Heart left ventricle (tissue), 13 donors: ENCODE measurements around the gene SALL2.

Experiments
- POLR2A ChIP-seq, 2 donors: fragments of 450-650 bp; IDR thresholded peaks; one replicate each; pipeline ENCODE4 v1.6.1; 2017; ENCODE audit warnings: antibody characterized with exemption in 2 of 2, mild to moderate bottlenecking in 2 of 2, moderate library complexity in 2 of 2
- TF ChIP-seq, protein P1 (sequence below), 12 donors: fragments of 200-600 bp; sonication (generic) in 4 of 12; IDR thresholded peaks; one replicate each; pipeline versions ENCODE4 v1.5.0 to v1.8.0; 2018 to 2022; ENCODE audit warnings: antibody characterized with exemption in 12 of 12, mild to moderate bottlenecking in 5 of 12
- donor health status: ischemic (EF 13 %, LVEDD 7.1; RV severe dilation, severe dysfunction).
- donor health status: DM: no; HTN: yes; CAD: no.
- donor health status: DM: no; HTN: no; CAD: no.
- donor health status: ischemic (EF 25% LVEDD 6.9; RV normal size, moderate dysfunction).
- donor health status: ischemic (EF 25% LVEDD 5.7; RV mildly dilated, moderate dysfunction).
- donor health status: ischemic (EF 35%, LVEDD 5.7; RV mildly dilated, moderate dysfunction).
- donor health status: nonischemic (EF 11% LVEDD 7.7; RV severe dilation, severe dysfunction).
- donor health status: DM: yes; HTN: yes; CAD: no.
- donor health status: PGD.
- donor health status: ischemic (EF 29% LVEDD 5.4; RV normal size, mild dysfunction).
- donor health status: nonischemic (EF 23%, LVEDD 6.1; RV moderate dilation, normal function).

DNA sequence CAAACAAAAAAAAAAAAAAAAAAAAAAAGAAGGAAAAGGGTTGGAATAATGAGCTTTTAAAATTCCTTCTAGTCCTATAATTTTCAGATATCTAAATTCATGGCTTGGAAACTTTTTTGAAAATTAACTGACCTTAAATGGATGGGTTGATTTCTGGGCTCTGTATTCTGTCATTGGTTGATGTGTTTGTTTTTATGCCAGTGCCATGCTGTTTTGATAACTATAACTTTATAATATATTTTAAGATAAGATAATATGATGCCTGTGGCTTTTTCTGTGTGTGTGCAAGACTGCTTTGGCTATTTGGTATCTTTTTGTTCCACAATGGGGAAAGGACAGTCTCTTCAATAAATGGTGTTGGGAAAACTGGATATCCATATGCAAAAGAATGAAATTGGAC lies 46.5 kb upstream of the SALL2 start:
- TF ChIP-seq, protein P1, sequence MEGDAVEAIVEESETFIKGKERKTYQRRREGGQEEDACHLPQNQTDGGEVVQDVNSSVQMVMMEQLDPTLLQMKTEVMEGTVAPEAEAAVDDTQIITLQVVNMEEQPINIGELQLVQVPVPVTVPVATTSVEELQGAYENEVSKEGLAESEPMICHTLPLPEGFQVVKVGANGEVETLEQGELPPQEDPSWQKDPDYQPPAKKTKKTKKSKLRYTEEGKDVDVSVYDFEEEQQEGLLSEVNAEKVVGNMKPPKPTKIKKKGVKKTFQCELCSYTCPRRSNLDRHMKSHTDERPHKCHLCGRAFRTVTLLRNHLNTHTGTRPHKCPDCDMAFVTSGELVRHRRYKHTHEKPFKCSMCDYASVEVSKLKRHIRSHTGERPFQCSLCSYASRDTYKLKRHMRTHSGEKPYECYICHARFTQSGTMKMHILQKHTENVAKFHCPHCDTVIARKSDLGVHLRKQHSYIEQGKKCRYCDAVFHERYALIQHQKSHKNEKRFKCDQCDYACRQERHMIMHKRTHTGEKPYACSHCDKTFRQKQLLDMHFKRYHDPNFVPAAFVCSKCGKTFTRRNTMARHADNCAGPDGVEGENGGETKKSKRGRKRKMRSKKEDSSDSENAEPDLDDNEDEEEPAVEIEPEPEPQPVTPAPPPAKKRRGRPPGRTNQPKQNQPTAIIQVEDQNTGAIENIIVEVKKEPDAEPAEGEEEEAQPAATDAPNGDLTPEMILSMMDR (IDR thresholded peaks at IDR 0.05) = no peak
- no peak for TF ChIP-seq POLR2A (IDR thresholded peaks at IDR 0.05)
